Measurements from ENCODE around the gene KLHL10. TPM values are rescaled to one million over a fixed set of nuclear protein-coding genes. Genes with fewer than 3 reads are reported as not detected.

The KLHL10 gene
- total and polyA plus RNA-seq, 2 of the 13 experiments (the other 11 are each of a cell fraction or from before 2014, with no cell fraction given): 0.04 to 0.08 TPM

- TF ChIP-seq RNF219 (CRISPR knock-in tag; IDR thresholded peaks at IDR 0.05): peak; percentile 51; the same call in 1 of the 2 replicates
- no peak for TF ChIP-seq ZNF367 (CRISPR knock-in tag; IDR thresholded peaks at IDR 0.05; ENCODE audit: borderline replicate concordance)
- TF ChIP-seq KLF15 (CRISPR knock-in tag; IDR thresholded peaks at IDR 0.05; ENCODE audit: borderline replicate concordance): no peak
- no peak for TF ChIP-seq ZNF766 (CRISPR knock-in tag; IDR thresholded peaks at IDR 0.05; ENCODE audit: borderline replicate concordance)
- TF ChIP-seq ZNF547 (CRISPR knock-in tag; IDR thresholded peaks at IDR 0.05): 0 out of 2 replicates have a peak, but pooled peaks have one; percentile 25
- TF ChIP-seq REST (IDR thresholded peaks at IDR 0.05; ENCODE audit: borderline replicate concordance in 1 of 2, low read depth in 1 of 2, low read length in 2 of 2): no peak
- TF ChIP-seq ZNF83 (CRISPR knock-in tag; IDR thresholded peaks at IDR 0.05; ENCODE audit: borderline replicate concordance): no peak; the same call in 1 of the 2 replicates
- no peak for TF ChIP-seq ZNF644 (CRISPR knock-in tag; IDR thresholded peaks at IDR 0.05; ENCODE audit: low read depth)
- no peak for TF ChIP-seq SMYD3 (CRISPR knock-in tag; IDR thresholded peaks at IDR 0.05)
- no peak for TF ChIP-seq ZBTB8A (CRISPR knock-in tag; IDR thresholded peaks at IDR 0.05; ENCODE audit: borderline replicate concordance, low read depth)
- 0 out of 2 replicates have a peak, but pooled peaks have one; percentile 38 for TF ChIP-seq DZIP1 (CRISPR knock-in tag; IDR thresholded peaks at IDR 0.05)
- TF ChIP-seq LRRFIP1 (CRISPR knock-in tag; conservative IDR thresholded peaks at IDR 0.05): no peak
- TF ChIP-seq ZFYVE20 (CRISPR knock-in tag; IDR thresholded peaks at IDR 0.05; ENCODE audit: borderline replicate concordance, low read depth): no peak
- TF ChIP-seq ZNF784 (CRISPR knock-in tag; IDR thresholded peaks at IDR 0.05; ENCODE audit: borderline replicate concordance): no peak
Observed at GRCh38 chr17:41810659-41811548, 26.7 kb upstream of the KLHL10 start (continued).
